ENCODE results near the gene ZW10. TPM values are rescaled to one million over a fixed set of nuclear protein-coding genes. Genes with fewer than 3 reads are reported as not detected.

ZW10 gene
- total and polyA plus RNA-seq, 2 experiments from 2014 or later, result 12.3 to 30.5 TPM

DNA sequence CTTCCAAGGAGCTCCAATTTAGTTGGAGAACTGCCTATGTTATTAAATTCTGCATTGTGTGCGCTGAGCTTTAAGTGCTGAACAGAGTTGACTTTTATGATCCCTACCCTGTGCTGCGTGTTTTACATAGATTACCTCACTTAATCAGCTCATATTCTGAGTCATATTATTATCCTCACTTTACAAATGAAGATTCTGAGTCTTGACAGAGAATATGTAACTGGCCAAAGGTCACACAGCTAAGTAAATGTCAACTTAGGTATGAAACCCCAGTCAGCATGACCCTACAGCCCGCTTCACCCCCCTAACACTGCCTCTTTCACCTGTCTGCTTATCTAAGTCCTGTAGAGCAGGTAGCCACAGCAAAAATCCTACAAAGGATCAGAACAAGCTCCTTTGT lies 47.6 kb downstream of the ZW10 start:
- Mint-ChIP-seq H3K27me3 (ENCODE audit: insufficient read depth, low read depth, poor library complexity) (no peaks in the 10 kb centered on the region), H3K4me3 (no peak overlapping the region), H3K36me3 (ENCODE audit: low read depth) (no peaks in the 10 kb centered on the region; the same call in 2 of the 3 replicates), H3K27ac (peak overlapping the region; percentile 55; the same call in 1 of the 2 replicates), H3K9me3 (no peaks in the 10 kb centered on the region), H3K4me1 (peaks cover 5% of the 10 kb centered on the region; the same call in 2 of the 3 replicates)
- no peak overlapping the region for H3K4me3 ChIP-seq
- no peaks in the 10 kb centered on the region for H3K27me3 ChIP-seq (ENCODE audit: insufficient read depth)
- no peaks in the 10 kb centered on the region for H4K20me1 ChIP-seq (replicated peaks; ENCODE audit: insufficient read depth)
- no peak for DNase-seq (ENCODE audit: low spot score)
- no peaks in the 10 kb centered on the region for H3K4me1 ChIP-seq (ENCODE audit: insufficient read depth)
- H3K36me3 ChIP-seq (ENCODE audit: insufficient read depth), result no peaks in the 10 kb centered on the region
- H3K4me2 ChIP-seq, result no peak overlapping the region
- H3K9me2 ChIP-seq (ENCODE audit: insufficient read depth), result no peaks in the 10 kb centered on the region
- H3K27ac ChIP-seq (ENCODE audit: low read depth), result no peak overlapping the region
- H3K79me2 ChIP-seq (replicated peaks; ENCODE audit: insufficient read depth), result no peaks in the 10 kb centered on the region
- H3F3A ChIP-seq (replicated peaks; ENCODE audit: low read depth), result no peaks in the 10 kb centered on the region
- ATAC-seq, result no peak
- TF ChIP-seq EZH2phosphoT487 (IDR thresholded peaks at IDR 0.05; ENCODE audit: unreplicated experiment) (no peak), JUNB (IDR thresholded peaks at IDR 0.05; ENCODE audit: unreplicated experiment) (no peak), POLR2AphosphoS5 (IDR thresholded peaks at IDR 0.05; ENCODE audit: low read depth) (no peak), ZNF114 (CRISPR knock-in tag; IDR thresholded peaks at IDR 0.05) (no peak)
- TF ChIP-seq, protein P1, sequence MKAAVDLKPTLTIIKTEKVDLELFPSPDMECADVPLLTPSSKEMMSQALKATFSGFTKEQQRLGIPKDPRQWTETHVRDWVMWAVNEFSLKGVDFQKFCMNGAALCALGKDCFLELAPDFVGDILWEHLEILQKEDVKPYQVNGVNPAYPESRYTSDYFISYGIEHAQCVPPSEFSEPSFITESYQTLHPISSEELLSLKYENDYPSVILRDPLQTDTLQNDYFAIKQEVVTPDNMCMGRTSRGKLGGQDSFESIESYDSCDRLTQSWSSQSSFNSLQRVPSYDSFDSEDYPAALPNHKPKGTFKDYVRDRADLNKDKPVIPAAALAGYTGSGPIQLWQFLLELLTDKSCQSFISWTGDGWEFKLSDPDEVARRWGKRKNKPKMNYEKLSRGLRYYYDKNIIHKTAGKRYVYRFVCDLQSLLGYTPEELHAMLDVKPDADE (IDR thresholded peaks at IDR 0.05), result no peak
- TF ChIP-seq, protein P2, sequence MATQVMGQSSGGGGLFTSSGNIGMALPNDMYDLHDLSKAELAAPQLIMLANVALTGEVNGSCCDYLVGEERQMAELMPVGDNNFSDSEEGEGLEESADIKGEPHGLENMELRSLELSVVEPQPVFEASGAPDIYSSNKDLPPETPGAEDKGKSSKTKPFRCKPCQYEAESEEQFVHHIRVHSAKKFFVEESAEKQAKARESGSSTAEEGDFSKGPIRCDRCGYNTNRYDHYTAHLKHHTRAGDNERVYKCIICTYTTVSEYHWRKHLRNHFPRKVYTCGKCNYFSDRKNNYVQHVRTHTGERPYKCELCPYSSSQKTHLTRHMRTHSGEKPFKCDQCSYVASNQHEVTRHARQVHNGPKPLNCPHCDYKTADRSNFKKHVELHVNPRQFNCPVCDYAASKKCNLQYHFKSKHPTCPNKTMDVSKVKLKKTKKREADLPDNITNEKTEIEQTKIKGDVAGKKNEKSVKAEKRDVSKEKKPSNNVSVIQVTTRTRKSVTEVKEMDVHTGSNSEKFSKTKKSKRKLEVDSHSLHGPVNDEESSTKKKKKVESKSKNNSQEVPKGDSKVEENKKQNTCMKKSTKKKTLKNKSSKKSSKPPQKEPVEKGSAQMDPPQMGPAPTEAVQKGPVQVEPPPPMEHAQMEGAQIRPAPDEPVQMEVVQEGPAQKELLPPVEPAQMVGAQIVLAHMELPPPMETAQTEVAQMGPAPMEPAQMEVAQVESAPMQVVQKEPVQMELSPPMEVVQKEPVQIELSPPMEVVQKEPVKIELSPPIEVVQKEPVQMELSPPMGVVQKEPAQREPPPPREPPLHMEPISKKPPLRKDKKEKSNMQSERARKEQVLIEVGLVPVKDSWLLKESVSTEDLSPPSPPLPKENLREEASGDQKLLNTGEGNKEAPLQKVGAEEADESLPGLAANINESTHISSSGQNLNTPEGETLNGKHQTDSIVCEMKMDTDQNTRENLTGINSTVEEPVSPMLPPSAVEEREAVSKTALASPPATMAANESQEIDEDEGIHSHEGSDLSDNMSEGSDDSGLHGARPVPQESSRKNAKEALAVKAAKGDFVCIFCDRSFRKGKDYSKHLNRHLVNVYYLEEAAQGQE (IDR thresholded peaks at IDR 0.05; ENCODE audit: unreplicated experiment), result no peak
- TF ChIP-seq, protein P3, sequence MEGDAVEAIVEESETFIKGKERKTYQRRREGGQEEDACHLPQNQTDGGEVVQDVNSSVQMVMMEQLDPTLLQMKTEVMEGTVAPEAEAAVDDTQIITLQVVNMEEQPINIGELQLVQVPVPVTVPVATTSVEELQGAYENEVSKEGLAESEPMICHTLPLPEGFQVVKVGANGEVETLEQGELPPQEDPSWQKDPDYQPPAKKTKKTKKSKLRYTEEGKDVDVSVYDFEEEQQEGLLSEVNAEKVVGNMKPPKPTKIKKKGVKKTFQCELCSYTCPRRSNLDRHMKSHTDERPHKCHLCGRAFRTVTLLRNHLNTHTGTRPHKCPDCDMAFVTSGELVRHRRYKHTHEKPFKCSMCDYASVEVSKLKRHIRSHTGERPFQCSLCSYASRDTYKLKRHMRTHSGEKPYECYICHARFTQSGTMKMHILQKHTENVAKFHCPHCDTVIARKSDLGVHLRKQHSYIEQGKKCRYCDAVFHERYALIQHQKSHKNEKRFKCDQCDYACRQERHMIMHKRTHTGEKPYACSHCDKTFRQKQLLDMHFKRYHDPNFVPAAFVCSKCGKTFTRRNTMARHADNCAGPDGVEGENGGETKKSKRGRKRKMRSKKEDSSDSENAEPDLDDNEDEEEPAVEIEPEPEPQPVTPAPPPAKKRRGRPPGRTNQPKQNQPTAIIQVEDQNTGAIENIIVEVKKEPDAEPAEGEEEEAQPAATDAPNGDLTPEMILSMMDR (conservative IDR thresholded peaks at IDR 0.05; ENCODE audit: low read depth in 2 of 2), result no peak
- TF ChIP-seq, protein P4, sequence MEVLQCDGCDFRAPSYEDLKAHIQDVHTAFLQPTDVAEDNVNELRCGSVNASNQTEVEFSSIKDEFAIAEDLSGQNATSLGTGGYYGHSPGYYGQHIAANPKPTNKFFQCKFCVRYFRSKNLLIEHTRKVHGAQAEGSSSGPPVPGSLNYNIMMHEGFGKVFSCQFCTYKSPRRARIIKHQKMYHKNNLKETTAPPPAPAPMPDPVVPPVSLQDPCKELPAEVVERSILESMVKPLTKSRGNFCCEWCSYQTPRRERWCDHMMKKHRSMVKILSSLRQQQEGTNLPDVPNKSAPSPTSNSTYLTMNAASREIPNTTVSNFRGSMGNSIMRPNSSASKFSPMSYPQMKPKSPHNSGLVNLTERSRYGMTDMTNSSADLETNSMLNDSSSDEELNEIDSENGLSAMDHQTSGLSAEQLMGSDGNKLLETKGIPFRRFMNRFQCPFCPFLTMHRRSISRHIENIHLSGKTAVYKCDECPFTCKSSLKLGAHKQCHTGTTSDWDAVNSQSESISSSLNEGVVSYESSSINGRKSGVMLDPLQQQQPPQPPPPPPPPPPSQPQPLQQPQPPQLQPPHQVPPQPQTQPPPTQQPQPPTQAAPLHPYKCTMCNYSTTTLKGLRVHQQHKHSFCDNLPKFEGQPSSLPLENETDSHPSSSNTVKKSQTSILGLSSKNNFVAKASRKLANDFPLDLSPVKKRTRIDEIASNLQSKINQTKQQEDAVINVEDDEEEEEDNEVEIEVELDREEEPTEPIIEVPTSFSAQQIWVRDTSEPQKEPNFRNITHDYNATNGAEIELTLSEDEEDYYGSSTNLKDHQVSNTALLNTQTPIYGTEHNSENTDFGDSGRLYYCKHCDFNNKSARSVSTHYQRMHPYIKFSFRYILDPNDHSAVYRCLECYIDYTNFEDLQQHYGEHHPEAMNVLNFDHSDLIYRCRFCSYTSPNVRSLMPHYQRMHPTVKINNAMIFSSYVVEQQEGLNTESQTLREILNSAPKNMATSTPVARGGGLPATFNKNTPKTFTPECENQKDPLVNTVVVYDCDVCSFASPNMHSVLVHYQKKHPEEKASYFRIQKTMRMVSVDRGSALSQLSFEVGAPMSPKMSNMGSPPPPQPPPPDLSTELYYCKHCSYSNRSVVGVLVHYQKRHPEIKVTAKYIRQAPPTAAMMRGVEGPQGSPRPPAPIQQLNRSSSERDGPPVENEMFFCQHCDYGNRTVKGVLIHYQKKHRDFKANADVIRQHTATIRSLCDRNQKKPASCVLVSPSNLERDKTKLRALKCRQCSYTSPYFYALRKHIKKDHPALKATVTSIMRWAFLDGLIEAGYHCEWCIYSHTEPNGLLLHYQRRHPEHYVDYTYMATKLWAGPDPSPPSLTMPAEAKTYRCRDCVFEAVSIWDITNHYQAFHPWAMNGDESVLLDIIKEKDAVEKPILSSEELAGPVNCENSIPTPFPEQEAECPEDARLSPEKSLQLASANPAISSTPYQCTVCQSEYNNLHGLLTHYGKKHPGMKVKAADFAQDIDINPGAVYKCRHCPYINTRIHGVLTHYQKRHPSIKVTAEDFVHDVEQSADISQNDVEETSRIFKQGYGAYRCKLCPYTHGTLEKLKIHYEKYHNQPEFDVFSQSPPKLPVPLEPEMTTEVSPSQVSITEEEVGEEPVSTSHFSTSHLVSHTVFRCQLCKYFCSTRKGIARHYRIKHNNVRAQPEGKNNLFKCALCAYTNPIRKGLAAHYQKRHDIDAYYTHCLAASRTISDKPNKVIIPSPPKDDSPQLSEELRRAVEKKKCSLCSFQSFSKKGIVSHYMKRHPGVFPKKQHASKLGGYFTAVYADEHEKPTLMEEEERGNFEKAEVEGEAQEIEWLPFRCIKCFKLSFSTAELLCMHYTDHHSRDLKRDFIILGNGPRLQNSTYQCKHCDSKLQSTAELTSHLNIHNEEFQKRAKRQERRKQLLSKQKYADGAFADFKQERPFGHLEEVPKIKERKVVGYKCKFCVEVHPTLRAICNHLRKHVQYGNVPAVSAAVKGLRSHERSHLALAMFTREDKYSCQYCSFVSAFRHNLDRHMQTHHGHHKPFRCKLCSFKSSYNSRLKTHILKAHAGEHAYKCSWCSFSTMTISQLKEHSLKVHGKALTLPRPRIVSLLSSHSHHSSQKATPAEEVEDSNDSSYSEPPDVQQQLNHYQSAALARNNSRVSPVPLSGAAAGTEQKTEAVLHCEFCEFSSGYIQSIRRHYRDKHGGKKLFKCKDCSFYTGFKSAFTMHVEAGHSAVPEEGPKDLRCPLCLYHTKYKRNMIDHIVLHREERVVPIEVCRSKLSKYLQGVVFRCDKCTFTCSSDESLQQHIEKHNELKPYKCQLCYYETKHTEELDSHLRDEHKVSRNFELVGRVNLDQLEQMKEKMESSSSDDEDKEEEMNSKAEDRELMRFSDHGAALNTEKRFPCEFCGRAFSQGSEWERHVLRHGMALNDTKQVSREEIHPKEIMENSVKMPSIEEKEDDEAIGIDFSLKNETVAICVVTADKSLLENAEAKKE (CRISPR knock-in tag; IDR thresholded peaks at IDR 0.05), result no peak
- H2AFZ ChIP-seq, result no peak overlapping the region
